ENCODE measurements around the gene GAS6.

GAS6 gene

GRCh38 chr13:113775451-113776145 lies 88.3 kb downstream of the GAS6 start (continued):
- TF ChIP-seq PRDM6 (tag by site-specific recombination; IDR thresholded peaks at IDR 0.05) (no peak), ZFP3 (tag by site-specific recombination; IDR thresholded peaks at IDR 0.05; ENCODE audit: low read depth) (no peak), ZNF155 (tag by site-specific recombination; IDR thresholded peaks at IDR 0.05) (no peak)

- Histone ChIP-seq H3K4me1 (ENCODE audit: control insufficient read depth, insufficient read depth, low read length) (no peaks in the 10 kb centered on the region), H3K27ac (ENCODE audit: extremely low read depth, low read depth, low read length) (no peak overlapping the region), H3K9me3 (ENCODE audit: control insufficient read depth, insufficient read depth, low read depth, low read length) (no peaks in the 10 kb centered on the region), H3K4me3 (ENCODE audit: low read depth, low read length) (no peak overlapping the region), H3K36me3 (ENCODE audit: control insufficient read depth in 2 of 2, insufficient read depth in 1 of 2, low read length in 2 of 2) (no peaks in the 10 kb centered on the region)
- POLR2A ChIA-PET = interaction anchor here (0.6 kb wide), 1 partner anchor 1056 kb away, joined by 4 read pairs; no protein-coding TSS in a partner anchor
- CTCF ChIA-PET = no interaction called here
- TF ChIP-seq ZNF501 (tag by site-specific recombination; IDR thresholded peaks at IDR 0.05) (0 out of 2 replicates have a peak, but pooled peaks have one; percentile 23), ZNF449 (tag by site-specific recombination; IDR thresholded peaks at IDR 0.05) (no peak), GLI4 (tag by site-specific recombination; IDR thresholded peaks at IDR 0.05) (peak; percentile 82; the same call in 1 of the 2 replicates), ZNF560 (tag by site-specific recombination; IDR thresholded peaks at IDR 0.05; ENCODE audit: borderline replicate concordance) (0 out of 2 replicates have a peak, but pooled peaks have one; percentile 3), GLI2 (tag by site-specific recombination; IDR thresholded peaks at IDR 0.05; ENCODE audit: borderline replicate concordance, low read depth) (no peak), ATF2 (tag by site-specific recombination; IDR thresholded peaks at IDR 0.05; ENCODE audit: low read depth) (no peak), BCL11B (tag by site-specific recombination; IDR thresholded peaks at IDR 0.05; ENCODE audit: low read depth) (no peak), ELK4 (IDR thresholded peaks at IDR 0.05; ENCODE audit: borderline replicate concordance, low read depth, low read length) (no peak), ZBTB7A (tag by site-specific recombination; IDR thresholded peaks at IDR 0.05; ENCODE audit: low read depth) (0 out of 2 replicates have a peak, but pooled peaks have one; percentile 8), ZNF488 (tag by site-specific recombination; IDR thresholded peaks at IDR 0.05) (peak; percentile 8; the same call in 1 of the 2 replicates), ZNF658 (tag by site-specific recombination; IDR thresholded peaks at IDR 0.05) (no peak), ZNF791 (tag by site-specific recombination; IDR thresholded peaks at IDR 0.05) (no peak), SALL2 (tag by site-specific recombination; IDR thresholded peaks at IDR 0.05; ENCODE audit: borderline replicate concordance) (peak; percentile 45; the same call in 1 of the 2 replicates), ZNF19 (tag by site-specific recombination; IDR thresholded peaks at IDR 0.05; ENCODE audit: low read depth) (no peak), ZNF571 (tag by site-specific recombination; IDR thresholded peaks at IDR 0.05) (no peak), ZNF2 (tag by site-specific recombination; IDR thresholded peaks at IDR 0.05) (0 out of 2 replicates have a peak, but pooled peaks have one; percentile 18), ZNF140 (tag by site-specific recombination; IDR thresholded peaks at IDR 0.05) (peak; percentile 32), ZNF175 (tag by site-specific recombination; IDR thresholded peaks at IDR 0.05) (peak; percentile 24), ZNF112 (tag by site-specific recombination; IDR thresholded peaks at IDR 0.05) (no peak), INSM2 (tag by site-specific recombination; IDR thresholded peaks at IDR 0.05) (no peak), ZBTB26 (tag by site-specific recombination; optimal IDR thresholded peaks at IDR 0.05) (peak; percentile 19)
Observed at GRCh38 chr13:113774177-113775107, 89.4 kb downstream of the GAS6 start.

Data from HEK293 (cell line).